ENCODE data around the gene PLEKHH1. TPM values are rescaled to one million over a fixed set of nuclear protein-coding genes. Genes with fewer than 3 reads are reported as not detected.

The PLEKHH1 gene
- total and polyA plus RNA-seq, 7 donors = 1.1 to 4.5 (median 2.5) TPM

DNA sequence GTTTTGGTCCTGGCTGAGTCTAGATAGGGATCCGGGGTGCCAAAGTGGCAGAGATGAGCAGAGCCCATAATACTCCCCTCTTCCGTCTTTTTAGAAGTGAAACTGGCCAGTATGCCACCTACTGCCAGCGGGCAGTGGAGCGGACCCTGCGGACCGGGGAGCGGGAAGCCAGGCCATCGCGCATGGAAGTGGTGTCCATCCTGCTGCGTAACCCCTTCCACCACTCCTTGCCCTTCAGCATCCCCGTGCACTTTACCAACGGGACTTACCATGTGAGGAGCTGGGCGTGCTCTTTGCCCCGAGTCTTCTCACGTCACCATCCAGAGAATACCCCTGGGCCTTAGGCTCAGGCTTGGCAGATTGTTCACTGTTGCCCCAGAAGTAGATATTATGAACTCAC, 46.0 kb downstream of the PLEKHH1 start:
- TF ChIP-seq, protein P1, sequence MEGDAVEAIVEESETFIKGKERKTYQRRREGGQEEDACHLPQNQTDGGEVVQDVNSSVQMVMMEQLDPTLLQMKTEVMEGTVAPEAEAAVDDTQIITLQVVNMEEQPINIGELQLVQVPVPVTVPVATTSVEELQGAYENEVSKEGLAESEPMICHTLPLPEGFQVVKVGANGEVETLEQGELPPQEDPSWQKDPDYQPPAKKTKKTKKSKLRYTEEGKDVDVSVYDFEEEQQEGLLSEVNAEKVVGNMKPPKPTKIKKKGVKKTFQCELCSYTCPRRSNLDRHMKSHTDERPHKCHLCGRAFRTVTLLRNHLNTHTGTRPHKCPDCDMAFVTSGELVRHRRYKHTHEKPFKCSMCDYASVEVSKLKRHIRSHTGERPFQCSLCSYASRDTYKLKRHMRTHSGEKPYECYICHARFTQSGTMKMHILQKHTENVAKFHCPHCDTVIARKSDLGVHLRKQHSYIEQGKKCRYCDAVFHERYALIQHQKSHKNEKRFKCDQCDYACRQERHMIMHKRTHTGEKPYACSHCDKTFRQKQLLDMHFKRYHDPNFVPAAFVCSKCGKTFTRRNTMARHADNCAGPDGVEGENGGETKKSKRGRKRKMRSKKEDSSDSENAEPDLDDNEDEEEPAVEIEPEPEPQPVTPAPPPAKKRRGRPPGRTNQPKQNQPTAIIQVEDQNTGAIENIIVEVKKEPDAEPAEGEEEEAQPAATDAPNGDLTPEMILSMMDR (IDR thresholded peaks at IDR 0.05) = no peak
- Histone ChIP-seq H3K4me3 (no peak overlapping the region), H3K36me3 (ENCODE audit: insufficient read depth in 1 of 2, low read depth in 1 of 2) (peaks cover 0 to 26% of the 10 kb centered on the region in 2 donors), H3K27me3 (ENCODE audit: insufficient read depth in 3 of 3, low read length in 2 of 3) (no peaks in the 10 kb centered on the region), H3K4me1 (no peaks in the 10 kb centered on the region), H3K27ac (no peak overlapping the region), H3K9me3 (no peaks in the 10 kb centered on the region)
- intact Hi-C loops (cut with DNase I) = no loop called here
- ATAC-seq = no peak
- no peak for DNase-seq
- 79 to 80% (median 80%) methylated on average over 15 of the region's 15 CpGs for WGBS, 3 donors

DNA sequence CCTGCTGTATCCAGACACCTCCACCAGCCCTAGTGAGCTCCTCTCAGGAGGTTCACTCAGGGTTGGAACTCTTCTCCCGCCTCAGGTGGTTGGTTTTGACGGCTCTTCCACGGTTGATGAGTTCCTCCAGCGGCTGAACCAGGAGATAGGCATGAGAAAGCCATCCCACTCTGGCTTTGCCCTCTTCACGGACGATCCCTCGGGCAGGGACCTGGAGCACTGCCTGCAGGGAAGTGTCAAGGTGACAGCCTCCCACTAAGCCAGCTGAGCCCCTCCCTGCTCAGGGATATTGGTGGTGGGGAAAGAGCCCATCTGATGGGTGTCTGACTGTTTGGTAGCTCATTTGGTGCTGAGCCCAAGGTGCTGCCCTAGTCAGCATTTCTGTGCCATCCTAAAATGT, 46.5 kb downstream of the PLEKHH1 start:
- ATAC-seq = no peak
- DNase-seq = no peak
- intact Hi-C loops (cut with DNase I) = loop anchor here (5.0 kb wide), 2 partner anchors 88 to 123 kb away; partner anchors contain the start of gene RDH12 (in 1 of the 2)

DNA sequence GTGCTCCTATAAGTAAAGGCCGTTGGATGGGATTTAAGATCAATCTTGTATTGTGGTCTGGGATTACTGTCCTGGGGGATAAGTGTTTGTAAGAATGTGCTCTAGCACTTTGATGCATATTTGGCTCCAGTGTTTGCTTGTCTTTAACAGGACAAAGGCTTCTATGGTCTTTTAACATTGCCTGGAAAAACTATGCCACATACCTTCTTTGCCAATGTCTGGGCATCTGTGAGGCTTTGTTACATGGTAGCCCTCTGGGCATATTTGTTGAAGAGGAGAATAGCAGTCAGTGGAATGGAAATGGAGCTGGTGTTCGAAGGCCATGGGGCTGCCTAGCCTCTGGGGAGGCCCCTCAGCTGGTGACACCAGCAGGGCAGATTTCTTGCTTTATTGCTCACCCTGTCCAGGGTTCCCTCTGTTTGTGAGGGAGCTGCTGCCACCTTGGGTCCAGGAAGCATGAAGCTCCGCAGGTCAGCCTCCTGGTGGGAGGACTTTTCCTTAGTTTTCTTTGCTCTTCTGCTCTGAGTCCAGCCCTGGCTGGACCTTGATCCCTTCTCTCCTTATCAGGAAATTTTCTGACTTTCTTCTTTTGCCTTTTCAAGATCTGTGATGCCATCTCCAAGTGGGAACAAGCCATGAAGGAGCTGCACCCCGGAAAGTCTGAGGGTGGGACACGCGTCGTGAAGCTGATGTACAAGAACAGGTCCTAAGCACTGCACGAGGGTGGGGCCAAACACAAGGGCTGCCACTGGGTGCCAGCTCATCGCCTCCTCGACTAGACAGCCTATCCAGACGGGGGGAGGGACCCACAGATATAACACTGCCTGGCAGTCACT, 47.5 kb downstream of the PLEKHH1 start:
- ATAC-seq (no peak), DNase-seq (no peak)
- TF ChIP-seq, protein P1 (IDR thresholded peaks at IDR 0.05) = no peak
- no peaks in the 10 kb centered on the region for H3K9me3 ChIP-seq
- 82 to 88% (median 85%) methylated on average over 11 of the region's 11 CpGs for WGBS, 3 donors
- no peak overlapping the region for H3K4me3 ChIP-seq
- H3K36me3 ChIP-seq (ENCODE audit: insufficient read depth in 1 of 2, low read depth in 1 of 2) = peaks cover 0 to 27% of the 10 kb centered on the region in 2 donors
- intact Hi-C loops (cut with DNase I) = loop anchor here (5.0 kb wide), 2 partner anchors 87 to 122 kb away; partner anchors contain the start of gene RDH12 (in 1 of the 2)
- no peaks in the 10 kb centered on the region for H3K27me3 ChIP-seq (ENCODE audit: insufficient read depth in 3 of 3, low read length in 2 of 3)
- no peak overlapping the region for H3K27ac ChIP-seq
- no peaks in the 10 kb centered on the region for H3K4me1 ChIP-seq

More for the DNA sequence above, 46.5 kb downstream of the PLEKHH1 start:
- Histone ChIP-seq H3K27ac (no peak overlapping the region), H3K27me3 (ENCODE audit: insufficient read depth in 3 of 3, low read length in 2 of 3) (no peaks in the 10 kb centered on the region), H3K36me3 (ENCODE audit: insufficient read depth in 1 of 2, low read depth in 1 of 2) (peaks cover 0 to 26% of the 10 kb centered on the region in 2 donors), H3K4me3 (no peak overlapping the region), H3K9me3 (no peaks in the 10 kb centered on the region), H3K4me1 (no peaks in the 10 kb centered on the region)
- TF ChIP-seq, protein P1 (IDR thresholded peaks at IDR 0.05) = no peak
- 83 to 93% (median 88%) methylated on average over 7 of the region's 7 CpGs for WGBS, 3 donors

DNA sequence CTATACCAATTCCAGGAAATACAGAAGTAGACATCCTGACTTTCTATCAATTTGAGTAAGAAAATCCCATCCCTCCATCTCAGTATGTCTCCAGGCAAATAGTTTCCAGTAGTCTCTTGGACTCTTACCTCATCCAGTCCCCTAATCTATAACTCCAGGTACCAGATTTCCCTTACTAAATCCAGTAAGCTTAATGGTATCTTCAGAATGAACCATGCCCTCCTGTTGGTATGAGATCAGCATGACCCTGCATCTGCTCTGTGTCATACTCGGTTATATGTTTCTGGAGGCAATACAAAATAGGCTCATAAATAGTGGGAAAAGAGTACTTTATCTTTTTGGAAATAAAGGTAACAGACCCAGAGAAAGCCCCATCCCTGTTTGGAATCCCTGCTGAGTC, 48.6 kb downstream of the PLEKHH1 start:
- ATAC-seq = no peak
- no peaks in the 10 kb centered on the region for H3K9me3 ChIP-seq
- DNase-seq = no peak
- no peaks in the 10 kb centered on the region for H3K27me3 ChIP-seq (ENCODE audit: insufficient read depth in 3 of 3, low read length in 2 of 3)
- intact Hi-C loops (cut with DNase I) = loop anchor here (2.0 to 5.0 kb wide), 3 partner anchors 86 to 123 kb away; partner anchors contain the start of gene RDH12 (in 1 of the 2)
- WGBS, 3 donors = 83 to 90% (median 87%) methylated on average over 1 of the region's 1 CpG
- H3K4me1 ChIP-seq = no peaks in the 10 kb centered on the region
- no peak overlapping the region for H3K4me3 ChIP-seq
- H3K27ac ChIP-seq = no peak overlapping the region
- H3K36me3 ChIP-seq (ENCODE audit: insufficient read depth in 1 of 2, low read depth in 1 of 2) = peaks cover 0 to 33% of the 10 kb centered on the region in 2 donors
- TF ChIP-seq, protein P1 (IDR thresholded peaks at IDR 0.05) = no peak
